HG03378 (cell line): ENCODE results near the gene CCDC32.
A peak's percentile ranks its signal among the peaks of the same experiment; 100 is the strongest.

Experiments
- ATAC-seq: cut with Tn5 transposase; IDR thresholded peaks from one replicate; pipeline ENCODE4 v1.9.1; 2021; ENCODE audit warnings: mild to moderate bottlenecking, moderate library complexity; ENCODE audit not compliant: unreplicated experiment

The CCDC32 gene

DNA sequence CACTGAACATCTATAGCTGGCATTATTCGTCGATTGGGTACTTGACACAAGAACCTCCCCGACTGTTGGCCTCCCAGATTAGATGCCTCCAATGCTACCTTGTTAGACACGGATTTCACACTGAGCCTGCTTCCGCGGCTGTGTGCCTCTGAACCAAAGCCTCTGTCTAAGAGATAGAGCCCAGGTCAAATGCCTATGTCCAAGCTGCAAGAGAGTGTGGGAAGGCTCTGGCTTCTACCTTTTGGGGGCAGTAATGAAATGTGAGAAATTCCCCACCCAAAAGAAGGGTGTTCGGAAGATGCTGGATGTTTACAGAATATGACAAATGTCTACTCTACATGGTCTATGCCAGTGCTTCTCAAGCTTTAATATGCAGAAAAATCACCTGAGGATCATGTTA lies 2.3 kb upstream of the CCDC32 start:
- ATAC-seq: no peak

DNA sequence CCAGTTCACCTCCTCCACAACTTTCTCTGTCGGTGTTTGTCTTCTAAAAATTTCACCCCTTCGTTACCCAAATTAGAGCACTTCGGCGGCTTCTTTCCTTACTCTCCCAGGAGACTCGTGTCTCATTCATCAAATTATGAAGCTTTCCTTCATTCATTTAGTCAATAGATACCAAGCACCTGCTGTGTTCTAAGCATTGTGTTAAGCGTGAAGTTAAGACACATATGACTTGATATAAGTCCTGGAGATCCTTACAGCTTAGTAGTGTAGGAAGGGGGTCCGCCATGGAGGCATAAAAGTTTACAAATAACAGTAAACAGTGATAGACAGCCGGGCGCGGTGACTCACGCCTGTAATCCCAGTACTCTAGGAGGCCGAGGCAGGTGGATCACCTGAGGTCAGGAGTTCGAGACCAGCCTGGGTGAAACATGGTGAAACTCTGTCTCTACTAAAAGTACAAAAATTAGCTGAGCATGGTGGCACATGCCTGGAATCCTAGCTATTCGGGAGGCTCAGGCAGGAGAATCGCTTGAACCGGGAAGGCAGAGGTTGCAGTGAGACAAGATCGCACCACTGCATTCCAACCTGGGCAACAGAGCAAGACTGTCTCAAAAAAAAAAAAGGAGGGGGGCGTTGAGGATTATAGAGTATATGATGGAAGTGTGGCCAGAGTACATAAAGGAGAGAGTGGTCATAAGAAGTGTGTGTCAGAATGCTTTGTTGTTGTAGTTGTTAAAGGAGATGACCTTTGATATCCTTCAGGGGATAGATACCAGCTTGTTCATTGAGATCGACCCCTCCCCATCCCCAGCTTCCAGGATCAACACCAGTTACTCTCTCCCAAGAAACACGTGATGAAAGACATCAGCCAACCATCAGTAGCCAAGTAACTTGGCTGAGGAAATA lies 744 bp upstream of the CCDC32 start:
- ATAC-seq: no peak

DNA sequence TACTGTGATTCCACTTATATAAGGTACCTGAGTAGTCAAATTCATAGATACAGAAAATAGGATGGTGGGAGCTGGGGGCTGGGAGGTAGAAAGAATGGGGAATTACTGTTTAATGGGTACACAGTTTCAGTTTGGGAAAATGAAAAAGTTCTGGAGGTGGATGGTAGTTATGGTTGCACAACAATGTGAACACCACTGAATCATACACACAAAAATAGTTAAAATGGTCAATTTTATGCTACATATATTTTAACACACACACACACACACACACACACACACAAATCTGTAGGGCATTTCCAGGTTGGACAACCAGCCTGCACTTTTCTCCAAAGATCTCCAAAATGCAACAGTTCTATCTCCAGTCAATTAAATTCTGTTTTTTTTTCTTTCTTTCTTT lies 1.4 kb downstream of the CCDC32 start:
- ATAC-seq: no peak

DNA sequence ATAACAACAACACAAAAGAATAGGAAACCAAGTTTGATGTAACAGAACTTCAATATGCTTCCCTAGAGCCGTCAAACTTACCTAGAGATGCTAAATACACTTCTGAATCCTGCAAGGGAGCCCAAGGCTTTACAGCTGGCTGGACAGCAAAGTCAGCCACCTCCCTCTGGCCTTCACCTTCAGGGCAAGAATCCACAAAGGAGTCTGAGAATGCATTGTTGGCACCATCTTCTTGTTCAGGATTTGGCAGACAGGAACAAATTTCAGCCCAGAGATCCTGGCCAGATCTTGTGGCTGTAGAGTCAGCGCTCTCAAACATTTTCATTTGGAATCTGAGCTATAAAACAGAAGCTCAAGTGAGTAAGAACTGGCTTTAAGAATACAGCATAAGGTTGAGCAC lies 2.2 kb downstream of the CCDC32 start:
- ATAC-seq: no peak

DNA sequence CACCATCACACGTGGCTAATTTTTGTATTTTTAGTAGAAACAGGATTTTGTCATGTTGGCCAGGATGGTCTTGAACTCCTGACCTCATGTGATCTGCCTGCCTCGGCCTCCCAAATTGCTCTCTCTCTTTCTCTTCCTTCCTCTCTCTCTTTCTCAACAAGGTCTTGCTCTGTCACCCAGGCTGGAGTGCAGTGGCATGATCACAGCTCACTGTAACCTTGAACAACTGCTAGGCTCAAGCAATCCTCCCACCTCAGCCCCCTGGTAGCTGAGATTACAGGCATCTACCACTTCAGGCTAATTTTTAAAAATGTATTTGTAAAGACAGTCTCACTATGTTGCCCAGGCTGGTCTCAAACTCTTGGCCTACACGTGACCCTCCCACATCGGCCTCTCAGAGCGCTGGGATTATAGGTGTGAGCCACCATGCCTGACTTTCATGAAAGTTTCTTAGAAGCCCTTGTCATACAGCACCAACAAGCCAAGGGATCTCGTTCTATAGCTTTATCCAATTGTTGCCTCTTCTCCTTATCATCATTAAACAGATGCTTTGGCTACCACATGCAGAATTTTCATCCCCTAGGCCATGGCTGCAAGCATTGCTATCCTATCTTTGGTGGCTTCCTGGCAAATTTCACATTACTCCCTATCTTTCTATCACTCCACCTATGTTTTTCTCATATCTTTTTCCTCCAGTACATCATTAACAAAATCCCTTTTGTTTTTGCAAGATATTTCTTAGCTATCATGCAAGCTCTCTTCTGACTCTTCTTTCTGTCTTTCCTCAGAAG lies 5.7 kb downstream of the CCDC32 start:
- no peak for ATAC-seq

DNA sequence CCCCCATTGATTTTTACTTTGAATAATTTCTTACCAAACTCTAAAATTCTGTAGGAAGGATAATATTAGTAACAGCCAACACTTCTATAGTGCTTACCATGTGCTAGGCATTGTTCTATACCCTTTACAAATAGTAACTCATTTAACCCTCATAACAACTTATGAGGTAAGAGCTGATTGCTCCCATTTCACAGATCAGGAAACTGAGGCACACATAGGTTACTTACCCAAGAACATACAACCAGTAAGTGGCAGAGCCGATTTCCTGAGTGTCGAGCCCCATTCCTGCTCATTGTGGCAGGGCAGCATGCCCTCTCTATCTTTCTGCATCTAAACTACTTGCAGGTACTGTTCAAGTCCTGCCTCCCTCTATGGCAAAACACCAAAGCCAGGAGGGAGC lies 9.0 kb downstream of the CCDC32 start:
- no peak for ATAC-seq

DNA sequence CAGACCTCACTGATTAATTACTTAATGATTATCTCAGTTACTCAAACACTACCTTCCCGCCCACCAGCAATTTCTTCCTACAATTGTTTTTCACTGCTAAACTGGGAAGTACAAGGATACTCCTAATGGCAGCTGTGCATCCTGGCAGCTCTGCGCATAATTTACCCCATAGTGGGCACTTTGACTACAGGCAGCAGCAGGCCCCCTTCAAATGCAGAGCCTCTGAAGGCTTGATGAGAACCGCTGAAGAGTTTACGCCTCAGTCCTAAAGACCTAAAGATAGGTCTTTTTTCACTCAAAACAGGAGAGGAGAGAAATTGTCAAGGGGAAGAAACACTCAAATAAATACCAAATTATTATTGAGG lies 10.7 kb downstream of the CCDC32 start:
- ATAC-seq: no peak

DNA sequence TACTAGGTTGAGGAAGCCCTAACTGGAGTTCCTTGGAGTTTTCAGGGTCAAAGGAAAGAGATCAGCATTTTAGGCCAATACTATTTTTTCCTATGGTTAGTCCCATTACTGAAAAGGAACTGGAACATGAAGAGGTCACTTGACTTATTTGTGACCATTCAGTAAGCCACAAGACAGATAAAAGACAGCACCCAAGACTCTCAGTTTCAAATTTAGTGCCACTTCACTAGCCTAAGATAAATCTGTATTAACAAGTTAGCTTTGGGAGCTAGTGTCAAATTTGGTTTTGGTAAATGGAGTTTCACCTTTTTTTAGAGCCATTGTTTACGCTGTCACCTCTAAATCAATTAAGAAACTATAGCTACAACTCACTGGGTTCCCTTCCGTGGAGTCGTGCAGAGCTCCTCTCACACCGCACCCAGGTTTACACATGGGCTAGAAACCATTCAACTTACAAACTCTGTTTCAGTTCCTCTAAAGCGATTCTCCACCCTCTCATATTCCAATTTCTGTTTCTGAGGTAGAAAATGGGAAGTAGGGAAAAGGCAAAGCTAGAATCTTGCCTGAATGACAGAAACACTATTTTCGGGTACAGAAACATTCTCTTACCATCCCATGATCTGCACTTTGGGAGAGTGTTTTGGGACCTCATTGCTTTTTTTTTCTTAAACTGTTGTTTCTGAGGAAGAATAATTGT lies 14.4 kb downstream of the CCDC32 start:
- ATAC-seq: peak; percentile 62

DNA sequence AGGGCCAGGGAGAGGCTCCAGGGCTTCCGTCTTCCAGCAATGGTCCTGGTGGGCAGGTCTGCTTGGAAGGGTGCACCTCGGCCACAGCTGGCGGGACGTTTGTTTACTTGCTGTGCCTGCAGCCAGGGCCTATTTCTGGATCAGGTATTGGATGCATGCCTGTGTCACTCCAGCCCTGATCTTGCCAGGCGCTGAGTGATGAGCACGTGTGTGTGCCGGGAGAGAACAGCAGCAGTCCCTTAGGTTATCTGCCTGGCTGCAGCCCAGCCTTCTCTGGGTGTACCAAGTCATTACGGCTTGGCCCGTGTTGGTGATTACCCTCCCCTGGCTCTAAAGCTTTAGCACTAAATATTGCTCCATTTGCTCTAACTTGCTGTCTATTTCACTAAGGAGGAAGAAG lies 14.9 kb downstream of the CCDC32 start:
- ATAC-seq: no peak

DNA sequence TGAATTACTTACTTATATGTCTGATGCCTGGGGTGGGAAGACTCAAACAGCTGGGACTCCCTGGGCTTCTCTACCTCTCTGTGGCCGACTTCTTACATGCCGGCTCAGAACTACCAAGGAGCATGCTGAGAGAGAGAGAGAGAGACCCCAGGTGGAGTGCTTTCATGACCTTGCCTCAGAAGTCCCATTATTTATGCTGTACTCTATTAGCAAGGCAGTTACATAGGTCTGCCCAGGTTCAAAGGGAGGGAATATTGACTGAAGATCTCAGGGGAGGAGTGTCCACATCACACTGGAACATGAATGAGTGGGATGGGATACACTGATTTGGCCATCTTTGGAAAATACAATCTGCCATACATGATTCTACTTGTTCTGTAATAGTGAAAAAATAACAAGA lies 16.2 kb downstream of the CCDC32 start:
- ATAC-seq: no peak

DNA sequence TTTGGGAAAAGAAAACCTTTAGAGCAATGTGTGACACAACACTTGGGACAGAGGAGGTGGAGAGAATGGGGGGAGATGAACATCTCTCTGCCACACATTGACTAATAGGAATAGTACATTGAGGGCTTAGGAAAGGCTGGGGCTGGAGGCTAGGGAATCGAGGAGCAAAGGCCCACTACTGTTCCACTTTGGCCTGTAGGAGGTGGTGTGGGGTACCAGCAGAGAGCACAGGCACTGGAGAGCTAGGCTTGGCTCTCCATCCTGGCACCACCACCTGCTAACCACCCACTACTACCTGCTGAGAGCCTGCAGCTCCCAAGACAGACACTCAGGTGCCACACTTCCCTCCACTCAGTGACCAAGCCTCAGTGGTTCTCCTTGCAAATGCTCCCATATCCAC lies 19.4 kb downstream of the CCDC32 start:
- ATAC-seq: no peak

DNA sequence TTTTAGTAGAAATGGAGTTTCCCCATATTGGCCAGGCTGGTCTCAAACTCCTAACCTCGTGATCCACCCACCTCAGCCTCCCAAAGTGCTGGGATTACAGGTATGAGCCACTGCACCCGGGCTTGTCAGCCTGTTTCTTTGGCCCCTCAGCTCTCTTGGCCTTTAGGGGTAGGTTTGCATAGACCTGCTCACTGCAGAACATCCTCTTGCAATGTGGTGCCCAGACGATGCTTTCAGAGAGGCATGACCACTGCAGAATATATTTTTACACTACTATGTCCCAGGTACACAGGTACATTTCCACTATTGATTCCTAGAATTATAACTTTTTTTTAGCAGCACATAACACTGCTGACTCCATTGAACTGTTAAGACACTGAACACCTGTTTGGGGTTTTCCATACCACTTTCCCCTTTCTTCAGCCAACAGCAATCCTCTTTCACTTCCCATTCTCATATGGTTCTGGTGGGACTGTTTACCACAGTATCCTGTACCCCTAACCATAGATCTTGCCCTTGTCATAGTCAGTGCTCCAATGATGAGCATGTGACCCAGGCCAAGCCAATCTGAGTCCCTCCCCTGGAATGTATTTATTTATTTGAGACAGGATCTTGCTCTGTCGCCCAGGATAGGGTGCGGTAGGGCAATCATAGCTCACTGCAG lies 21.1 kb downstream of the CCDC32 start:
- ATAC-seq: peak; percentile 71

DNA sequence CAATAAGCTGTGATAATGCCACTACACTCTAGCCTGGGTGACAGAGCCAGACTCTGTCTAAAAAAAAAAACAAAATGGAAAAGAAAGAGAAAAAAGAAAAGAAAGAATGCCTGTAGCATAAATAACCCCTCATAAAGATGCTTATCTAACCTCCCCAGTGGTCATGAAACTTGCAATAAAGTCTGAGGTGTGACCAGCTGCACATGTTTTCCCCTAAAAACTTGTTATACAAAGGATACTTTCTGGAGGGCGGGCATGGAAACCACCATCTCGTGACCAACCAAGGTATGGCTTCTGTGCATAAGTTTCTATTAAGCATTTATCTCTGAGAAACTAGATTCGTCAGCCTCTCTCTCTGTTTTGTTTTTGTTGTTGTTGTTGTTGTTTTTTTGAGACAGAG lies 21.8 kb downstream of the CCDC32 start:
- no peak for ATAC-seq

DNA sequence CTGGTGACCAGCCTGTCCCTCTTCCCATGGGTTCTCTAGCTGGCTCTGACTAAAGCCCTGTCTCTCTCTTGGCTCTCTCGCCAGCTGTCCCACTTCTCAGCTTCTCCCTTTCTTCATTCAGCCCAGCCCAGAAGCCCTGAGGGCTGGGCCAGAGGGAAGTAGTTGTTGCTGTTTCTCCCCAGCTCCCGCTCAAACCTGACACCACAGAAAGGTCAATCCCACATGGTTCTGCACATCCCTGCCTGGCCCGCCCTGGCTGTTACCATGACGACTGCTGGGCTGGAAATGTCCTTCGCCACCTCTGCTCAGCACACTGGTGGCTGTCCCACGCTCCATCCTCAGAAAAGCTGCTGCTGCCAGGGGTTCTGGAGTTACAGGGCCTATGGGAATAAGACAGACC lies 25.9 kb downstream of the CCDC32 start:
- no peak for ATAC-seq

DNA sequence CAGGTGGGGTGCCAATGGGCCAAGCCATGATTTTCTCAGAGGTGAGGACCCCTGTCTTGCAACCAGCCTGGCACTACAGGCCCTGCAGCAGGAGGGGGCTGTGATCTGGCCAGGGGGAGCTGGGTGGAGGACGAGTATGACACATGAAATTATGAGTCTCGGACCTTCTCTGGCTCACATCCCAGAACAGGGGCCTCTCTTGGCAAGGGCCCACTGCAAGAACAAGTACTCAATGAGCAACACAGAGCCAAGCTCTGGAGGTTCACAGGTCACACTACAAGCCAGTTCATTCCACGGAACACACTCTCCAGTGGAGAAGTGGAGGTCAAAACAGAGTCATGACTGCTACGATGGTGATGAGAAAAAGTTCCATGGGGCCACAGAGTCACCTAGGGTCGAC lies 28.3 kb downstream of the CCDC32 start:
- no peak for ATAC-seq

DNA sequence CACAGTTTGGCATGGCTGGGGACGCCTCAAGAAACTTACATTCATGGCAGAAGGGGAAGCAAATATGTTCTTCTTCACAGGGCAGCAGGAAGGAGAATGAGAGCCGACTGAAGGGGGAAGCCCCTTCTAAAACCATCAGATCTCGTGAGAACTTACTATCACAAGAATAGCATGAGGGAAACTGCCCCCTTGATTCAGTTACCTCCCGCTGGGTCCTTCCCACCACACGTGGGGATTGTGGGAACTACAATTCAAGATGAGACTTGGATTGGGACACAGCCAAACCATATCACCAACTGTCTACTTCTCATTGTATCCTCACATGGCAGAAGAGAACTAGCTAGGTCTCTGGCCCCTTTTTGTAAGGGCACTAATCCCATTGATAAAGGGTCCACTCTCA lies 30.5 kb downstream of the CCDC32 start:
- ATAC-seq: no peak

DNA sequence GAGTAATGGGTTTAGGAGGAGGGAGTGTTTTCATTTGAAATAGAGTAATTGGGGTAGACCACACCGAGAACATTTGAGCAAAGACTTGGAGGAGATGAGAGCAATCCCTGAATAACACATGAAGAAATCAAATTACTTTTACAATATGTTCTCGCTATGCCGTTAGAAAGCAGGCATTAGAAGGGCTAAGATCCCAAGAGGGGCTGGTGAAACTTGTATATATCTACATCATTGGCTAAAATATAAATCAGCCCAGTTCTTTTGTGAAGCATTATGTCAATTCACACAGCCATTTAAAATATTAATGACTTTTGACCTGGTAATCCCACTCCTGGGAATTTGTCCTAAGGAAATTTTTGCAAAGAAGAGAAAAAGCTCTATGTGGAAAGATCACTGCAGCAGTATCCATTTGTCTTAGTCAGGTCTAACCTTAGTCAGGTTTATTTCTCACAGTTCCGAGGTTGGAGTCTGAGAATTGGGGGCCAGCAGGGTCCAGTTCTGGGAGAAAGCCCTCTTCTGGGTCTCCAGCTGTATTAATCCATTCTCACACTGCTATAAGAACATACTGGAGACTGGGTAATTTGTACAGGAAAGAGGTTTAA lies 31.0 kb downstream of the CCDC32 start:
- no peak for ATAC-seq

DNA sequence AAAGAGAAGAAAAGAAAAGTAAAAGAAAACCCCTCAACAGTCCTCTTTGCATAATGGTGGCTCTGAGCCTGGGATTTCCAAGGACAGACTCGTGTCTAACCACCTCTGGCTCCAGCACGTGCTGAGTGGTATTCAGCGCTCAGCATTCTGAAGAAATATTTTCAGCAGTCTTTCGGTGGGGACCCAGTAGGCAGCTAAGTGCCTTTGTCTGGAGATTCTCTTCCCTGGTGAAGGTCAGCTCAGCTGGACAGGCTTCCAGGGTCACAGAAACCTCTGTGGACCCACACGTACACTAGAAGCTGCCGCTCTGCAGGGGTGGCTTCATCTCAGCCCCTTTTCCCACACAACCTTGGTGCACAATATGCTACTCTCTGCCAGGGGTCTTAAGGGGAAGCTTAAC lies 36.0 kb downstream of the CCDC32 start:
- no peak for ATAC-seq

DNA sequence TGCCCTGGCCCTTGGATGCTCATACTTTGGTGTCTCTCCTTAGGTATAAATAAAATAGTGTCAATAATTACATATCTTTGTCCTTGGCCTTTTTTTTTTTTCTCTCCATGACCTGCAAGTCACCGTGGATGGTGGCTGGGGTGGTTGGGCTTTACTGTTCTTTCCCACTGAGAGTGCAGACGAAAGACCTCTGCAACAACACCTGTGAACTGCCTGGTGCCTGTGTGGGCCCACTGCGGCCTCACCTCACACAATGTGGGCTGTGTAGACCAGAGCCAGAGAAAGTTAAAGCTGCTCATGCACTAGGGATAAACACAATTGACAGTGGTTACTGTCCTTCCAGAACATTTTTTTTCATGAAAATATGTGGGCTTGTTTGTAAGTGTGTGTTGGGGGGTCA lies 39.0 kb downstream of the CCDC32 start:
- ATAC-seq: no peak

DNA sequence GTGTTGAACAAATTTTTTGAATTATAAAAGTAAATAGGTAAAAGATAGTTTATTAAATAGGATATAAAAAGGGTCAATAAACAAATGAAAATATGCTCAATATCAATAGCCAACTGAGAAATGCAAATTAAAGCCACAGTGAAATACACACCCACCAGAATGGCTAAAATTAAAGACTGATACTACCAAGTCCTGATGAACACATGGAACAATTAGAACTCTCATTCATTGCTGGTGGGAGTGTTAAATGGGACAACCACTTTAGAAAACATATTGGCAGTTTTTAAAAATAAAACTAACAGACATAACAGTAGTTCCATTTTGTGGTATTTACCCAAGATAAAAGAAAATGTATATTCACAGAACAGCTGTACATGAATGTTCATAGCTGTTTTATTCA lies 41.2 kb downstream of the CCDC32 start:
- no peak for ATAC-seq

DNA sequence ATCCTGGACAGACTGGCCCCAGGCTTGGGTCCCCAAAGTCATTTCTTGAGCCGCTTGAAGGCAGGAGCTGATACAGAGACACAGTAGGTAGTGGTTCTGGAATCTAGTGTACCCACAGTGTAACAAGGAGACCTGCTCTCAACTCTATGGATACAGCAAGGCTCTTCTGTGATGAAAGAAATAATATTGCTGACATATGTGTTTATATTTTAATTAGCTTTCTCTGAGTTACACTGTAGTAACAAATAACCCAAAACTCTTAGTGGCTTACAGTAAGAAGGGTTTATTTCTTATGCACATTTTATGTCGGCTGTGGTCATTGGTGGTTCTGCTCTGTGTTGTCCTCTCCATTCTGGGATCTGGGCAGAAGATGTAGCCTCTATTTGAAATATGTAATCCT lies 48.5 kb downstream of the CCDC32 start:
- no peak for ATAC-seq
